SHP77 treated with DMSO at 0.1 percent for 48 hours (cell line): ENCODE results near the gene HERC4.

Experiments
- DNase-seq: peaks from one replicate; lab custom pipeline; 2025; lab: John Stamatoyannopoulos, UW

Gene HERC4, protein sequence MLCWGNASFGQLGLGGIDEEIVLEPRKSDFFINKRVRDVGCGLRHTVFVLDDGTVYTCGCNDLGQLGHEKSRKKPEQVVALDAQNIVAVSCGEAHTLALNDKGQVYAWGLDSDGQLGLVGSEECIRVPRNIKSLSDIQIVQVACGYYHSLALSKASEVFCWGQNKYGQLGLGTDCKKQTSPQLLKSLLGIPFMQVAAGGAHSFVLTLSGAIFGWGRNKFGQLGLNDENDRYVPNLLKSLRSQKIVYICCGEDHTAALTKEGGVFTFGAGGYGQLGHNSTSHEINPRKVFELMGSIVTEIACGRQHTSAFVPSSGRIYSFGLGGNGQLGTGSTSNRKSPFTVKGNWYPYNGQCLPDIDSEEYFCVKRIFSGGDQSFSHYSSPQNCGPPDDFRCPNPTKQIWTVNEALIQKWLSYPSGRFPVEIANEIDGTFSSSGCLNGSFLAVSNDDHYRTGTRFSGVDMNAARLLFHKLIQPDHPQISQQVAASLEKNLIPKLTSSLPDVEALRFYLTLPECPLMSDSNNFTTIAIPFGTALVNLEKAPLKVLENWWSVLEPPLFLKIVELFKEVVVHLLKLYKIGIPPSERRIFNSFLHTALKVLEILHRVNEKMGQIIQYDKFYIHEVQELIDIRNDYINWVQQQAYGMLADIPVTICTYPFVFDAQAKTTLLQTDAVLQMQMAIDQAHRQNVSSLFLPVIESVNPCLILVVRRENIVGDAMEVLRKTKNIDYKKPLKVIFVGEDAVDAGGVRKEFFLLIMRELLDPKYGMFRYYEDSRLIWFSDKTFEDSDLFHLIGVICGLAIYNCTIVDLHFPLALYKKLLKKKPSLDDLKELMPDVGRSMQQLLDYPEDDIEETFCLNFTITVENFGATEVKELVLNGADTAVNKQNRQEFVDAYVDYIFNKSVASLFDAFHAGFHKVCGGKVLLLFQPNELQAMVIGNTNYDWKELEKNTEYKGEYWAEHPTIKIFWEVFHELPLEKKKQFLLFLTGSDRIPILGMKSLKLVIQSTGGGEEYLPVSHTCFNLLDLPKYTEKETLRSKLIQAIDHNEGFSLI

DNA sequence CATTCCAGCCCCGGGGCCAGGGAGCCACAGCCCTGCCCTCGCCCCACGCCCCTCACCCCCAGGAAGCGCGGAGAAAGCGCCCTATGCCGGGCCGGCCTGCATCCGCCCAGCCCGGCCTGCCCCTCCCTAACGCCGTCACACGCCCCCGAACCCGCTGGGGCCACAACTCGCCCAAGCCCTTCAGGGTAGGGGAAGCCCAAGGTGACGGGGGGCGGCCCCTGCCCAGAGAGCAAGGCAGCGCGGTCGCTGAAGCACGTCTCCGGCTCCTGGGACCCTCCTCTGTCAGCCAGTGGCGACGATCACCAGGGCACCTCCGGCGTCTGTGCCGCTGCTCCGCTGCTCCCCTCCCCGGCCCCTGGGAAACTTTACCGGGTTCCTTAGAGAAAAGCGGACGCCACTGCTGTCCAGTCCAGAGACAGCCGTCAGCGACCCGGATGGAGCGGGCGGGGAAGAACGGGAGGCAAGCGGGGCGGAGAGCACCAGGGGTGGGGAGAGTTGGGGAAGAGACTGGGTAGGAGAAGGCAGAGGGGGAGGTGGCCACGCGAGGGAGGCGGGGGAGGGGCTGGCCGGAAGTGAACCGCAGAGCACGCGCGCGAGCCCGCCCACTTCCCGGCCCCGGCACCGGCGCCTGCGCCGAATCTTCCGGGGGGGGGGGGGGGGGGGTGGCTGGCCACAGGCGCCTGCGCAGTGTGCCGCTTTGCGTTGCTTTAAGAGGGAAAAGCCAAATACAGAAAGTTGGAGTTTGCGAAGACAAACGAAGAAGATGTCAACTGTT, at the start of gene HERC4:
TSS of gene HERC4 (minus strand) at position 509 of the 775 bp plus-strand sequence. CDS start 2,175 bp downstream, outside the sequence.
- DNase-seq = no peak

DNA sequence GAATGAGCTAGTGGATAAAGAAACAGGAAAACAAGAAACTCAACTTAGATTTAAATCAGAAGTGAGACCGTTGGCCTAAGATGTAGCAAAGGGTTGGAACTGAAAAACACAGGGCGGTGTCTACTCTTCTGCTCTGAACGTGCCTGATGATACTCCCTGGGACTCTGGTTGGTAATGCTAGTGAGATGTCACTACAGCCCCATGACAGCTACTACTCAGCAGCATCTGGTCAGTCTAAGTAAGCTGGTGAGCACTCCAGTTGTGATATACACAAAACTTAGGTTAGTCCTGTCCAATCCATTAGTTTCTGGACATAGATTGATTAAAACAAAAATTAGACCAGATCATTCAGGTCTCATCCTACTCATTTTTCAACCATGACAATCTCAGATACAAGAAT, 49.6 kb upstream of the HERC4 start:
- DNase-seq = no peak

DNA sequence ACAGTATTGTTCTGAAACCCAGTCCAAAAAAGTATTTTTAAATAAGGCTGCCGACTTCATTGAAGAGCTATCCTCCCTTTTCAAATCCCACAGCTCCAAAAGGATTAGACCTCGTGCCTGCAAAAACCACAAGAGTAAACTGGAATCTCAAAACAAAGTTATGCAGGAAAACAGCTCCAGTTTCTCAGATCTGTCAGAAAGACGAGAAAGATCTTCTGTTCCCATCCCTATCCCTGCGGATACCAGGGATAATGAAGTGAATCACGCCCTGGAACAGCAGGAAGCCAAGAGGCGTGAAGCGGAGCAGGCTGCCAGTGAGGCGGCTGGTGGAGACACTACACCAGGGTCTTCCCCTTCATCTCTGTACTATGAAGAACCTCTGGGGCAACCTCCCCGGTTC, 46.8 kb upstream of the HERC4 start:
- DNase-seq = no peak

DNA sequence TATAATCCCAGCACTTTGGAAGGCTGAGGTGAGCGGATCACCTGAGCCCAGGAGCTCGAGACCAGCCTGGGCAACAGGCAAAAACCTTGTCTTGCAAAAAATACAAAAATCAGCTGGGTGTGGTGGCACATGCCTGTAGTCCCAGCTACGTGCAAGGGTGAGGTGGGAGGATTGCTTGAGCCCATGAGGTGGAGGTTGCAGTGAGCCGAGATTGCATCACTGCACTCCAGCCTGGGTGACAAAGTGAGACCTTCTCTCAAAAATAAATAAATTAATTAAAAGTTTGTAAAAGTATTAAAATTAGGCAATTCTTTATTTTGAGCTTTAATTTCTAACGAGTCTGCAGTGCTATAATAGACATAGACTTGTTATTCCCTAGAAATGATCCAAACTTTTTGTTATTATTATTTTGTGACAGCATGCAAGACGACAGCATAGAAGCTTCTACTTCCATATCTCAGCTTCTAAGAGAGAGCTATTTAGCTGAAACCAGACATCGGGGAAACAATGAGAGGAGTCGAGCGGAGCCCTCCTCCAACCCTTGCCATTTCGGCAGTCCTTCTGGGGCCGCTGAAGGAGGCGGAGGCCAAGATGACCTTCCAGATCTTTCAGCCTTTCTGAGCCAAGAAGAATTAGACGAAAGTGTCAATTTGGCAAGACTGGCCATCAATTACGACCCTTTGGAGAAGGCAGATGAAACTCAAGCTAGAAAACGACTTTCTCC, 46.1 kb upstream of the HERC4 start:
- DNase-seq = no peak

DNA sequence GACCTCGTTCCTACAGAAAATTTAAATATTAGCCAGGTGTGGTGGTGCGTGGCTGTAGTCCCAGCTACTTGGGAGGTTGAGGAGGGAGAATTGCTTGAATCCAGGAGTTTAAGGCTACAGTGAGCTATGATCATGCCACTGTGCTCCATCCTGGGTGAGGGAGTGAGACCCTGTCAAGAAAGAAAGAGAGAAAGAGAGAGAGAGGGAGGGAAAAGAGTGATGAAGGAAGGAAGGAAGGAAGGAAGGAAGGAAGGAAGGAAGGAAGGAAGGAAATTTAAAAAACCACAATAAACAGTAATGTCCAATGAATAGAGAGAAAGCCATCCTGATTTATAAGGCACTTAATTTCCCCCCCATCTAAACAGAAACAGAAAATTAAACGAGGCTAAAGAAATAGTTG, 43.6 kb upstream of the HERC4 start:
- no peak for DNase-seq

DNA sequence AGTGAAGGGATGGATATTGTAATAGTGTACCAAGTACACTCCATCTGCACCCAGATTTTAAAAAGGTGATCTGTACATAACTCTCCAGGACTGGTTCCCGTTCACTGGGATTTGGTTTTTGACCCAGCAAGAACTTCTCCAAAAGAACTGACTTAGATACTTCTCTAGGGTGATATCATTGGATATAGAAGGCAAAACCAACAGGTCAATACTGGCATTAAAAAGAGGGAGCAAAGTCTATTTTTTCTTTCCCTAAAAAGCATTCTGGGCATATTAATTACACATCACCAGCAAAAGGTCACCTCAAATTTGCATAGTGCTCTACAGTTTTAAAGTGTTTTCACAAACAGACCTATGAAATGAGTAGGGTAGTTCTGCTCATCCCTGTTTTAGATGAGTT, 37.8 kb upstream of the HERC4 start:
- no peak for DNase-seq

DNA sequence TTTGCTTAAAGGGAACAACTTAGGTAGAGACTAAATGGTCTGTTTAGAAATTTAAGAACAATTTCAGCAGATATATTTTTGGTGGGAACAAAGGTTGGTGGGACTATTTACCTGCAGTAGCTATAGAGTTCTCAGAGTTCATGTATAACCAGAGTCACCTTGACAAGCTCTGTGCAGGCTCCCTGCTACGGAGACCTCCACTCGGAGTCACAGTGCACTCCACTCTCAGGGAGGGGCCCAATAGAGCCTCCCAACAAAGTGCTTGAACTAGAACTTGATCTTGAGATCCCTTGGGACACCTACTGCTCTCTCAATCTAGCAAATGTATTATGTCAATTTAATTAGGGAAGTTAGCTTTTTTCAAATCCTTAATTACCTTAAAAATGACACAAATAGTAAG, 36.5 kb upstream of the HERC4 start:
- no peak for DNase-seq

DNA sequence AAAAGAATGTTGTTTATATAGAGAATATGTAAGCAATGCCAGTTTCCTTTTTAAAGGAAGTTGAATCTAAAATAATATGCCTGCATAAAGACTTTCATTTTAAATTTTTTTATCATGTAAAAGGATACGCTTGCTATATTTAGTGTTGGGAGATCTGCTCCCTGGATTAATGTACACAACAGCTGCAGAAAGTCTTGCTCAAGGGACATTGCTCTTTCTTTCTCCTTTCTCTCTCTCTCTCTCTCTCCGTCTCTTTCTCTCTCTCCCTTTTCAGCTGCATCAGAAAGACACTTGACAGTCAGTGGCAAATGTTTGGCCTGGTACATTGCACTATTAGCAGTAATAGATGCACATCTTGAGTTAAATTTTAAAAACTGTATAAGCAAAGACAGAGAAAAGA, 34.9 kb upstream of the HERC4 start:
- DNase-seq = no peak

DNA sequence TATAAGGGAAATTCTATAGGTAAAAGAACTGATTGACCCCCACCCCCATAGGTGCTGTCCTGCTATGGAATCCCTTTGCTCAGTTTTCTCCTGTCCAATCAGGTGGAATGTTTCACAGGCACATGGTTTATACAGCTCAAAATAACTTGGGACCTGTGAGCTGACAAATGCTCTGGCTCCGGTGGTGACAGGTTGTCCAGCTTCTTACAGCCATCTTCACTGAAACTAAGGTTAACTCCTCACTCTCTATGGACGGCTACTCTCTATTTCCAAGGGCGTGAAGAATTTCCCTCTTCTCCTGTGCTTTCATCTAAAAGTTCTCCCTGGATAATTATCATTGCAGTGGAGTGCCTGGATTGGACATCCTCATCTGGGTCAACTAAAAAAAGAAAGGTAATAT, 34.2 kb upstream of the HERC4 start, which contains the start of gene MYPN:
TSS of gene MYPN (plus strand) at position 158 of the 400 bp plus-strand sequence. CDS start 11,951 bp downstream, outside the sequence.
- DNase-seq = no peak

DNA sequence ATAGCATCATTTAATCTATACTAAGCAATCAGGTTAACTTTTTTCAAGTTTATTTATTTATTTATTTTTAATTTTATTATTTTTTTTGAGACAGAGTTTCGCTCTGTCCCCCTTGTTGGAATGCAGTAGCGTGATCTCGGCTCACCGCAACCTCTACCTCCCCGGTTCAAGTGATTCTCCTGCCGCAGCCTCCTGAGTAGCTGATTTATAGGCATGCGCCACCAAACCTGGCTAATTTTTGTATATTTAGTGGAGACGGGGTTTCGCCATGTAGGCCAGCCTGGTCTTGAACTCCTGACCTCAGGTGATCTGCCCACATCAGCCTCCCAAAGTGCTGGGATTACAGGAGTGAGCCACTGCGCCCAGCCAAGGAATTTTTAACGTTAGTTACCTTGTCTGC, 33.6 kb upstream of the HERC4 start:
- no peak for DNase-seq

DNA sequence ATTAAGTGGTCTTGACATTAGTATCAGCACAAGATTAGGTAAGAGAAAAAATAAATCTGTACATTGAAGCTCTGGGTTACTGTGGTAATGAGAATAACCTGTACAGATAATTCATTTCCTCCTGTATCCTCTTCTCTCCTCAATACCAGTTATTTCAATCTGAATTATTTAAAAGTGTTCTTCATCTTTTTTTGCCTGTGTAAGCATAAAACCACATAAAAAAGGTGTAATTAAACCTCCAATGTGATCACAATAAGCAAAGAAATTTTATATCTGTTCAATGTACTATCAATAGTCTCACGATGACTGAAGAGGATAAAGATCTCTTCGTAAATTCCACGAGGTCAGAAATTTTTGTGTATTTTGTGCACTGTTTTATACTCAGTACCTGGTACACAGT, 33.0 kb upstream of the HERC4 start:
- no peak for DNase-seq

DNA sequence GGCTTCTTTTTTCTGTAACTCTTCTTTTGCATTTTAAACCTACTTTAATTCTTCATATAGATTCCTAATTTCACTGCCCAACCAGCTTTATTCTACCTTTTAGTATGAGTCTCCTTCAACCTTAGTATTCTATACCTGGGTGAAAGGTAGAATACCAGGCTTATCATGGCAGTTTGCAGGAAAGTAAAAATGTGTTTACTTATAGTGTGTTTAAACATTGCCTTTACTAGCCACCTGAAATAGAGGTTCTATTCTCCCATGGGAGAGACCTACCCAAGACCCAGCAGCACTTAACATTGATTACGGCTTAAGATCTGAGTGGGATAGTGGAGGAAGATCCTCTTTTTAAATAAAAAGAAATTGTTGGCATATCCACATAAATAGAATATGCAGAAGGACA, 32.6 kb upstream of the HERC4 start:
- no peak for DNase-seq

DNA sequence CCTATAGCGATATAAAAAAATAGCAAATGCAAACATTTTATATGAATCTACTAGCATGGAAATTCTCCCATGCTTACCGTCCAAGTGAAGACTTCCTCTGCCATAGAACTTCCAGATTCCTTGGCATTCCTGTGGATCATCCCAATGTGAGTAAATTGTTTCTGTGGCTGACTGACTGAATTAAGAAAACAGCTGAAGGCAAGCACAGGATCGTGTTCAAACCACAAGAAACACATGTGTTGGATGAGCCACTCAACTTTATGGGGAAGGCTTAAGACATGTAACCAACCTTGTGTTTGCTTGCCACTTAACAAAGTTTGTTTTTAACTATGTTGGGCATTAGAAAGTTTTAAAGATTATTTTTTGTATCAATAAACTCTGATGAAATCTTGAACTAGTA, 31.6 kb upstream of the HERC4 start:
- no peak for DNase-seq

DNA sequence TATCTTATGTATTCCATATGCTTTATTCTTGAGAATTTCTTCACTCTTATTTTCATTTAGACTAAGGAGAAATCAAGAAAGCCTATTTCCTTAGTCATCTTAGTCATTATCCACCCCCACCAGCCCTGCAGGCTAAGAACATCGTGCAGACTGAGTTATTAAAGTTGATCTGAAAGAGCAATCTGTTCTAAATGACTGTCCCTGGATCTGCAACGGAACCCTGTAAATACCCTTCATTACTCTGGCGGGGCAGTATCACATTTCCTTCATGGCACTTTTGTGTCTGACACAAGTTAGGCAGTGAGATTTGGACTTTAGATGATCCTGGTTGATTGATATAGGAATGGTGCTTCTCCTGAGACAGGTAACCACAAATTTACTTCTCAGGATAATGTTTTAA, 30.7 kb upstream of the HERC4 start:
- DNase-seq = no peak

DNA sequence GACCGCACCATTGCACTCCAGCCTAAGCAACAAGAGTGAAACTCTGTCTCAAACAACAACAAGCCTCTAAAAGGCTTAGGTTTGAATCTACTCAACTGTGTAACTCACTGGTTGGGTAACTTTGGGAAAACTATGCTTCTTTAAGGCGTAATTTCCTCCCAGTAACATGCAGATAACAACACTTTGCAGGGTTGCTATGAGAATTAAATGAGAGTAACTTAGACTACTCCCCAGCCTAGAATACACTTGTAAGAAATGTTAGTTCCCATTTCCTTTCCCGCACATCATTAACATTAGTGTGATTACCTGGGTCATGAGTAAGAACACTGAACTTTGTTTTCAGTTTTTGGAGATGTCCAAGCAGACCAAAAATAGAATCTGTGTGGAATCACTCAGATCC, 28.8 kb upstream of the HERC4 start:
- DNase-seq = no peak

DNA sequence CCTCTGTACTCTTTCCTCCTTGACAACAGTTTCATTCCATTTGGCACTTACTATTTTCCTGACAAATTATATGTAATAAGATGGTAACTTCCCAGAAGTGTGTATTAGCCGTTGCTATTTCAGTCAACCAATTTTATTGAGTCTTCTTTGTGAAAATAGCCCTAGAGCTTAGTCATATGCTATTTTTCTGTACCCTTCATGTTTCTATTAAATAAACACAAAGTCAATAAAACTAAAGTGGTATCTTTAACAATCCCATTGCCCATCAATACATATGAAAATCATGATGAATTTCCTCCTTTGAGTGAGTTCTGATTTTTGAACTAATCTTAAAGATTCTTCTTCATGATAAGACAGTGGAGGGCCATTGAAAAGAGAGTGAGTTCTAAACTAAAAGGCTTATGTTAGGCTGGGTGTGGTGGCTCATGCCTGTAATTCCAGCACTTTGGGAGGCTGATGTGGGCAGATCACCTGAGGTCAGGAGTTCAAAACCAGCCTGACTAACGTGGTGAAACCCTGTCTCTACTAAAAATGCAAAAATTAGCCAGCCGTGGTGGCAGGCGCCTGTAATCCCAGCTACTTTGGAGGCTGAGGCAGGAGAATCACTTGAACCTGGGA, 28.3 kb upstream of the HERC4 start:
- no peak for DNase-seq

DNA sequence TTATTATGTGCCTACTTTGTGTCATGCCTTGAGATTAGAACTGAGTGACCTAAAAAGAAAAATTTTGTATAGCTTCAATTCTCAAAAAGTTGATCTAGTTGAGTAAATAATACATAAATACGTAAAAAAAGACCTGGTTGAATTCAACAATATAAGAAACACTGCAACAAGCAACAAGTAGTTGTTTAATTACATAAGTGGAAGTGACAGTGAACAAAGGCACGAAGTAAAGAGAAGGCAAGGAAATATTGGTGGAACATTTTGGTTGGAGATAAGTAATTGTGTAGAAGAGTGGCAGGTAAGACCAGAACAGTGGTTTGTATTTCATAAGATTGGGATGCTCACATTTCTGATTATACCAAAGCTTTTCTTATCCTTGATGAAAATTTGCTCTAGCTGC, 26.0 kb upstream of the HERC4 start:
- no peak for DNase-seq

DNA sequence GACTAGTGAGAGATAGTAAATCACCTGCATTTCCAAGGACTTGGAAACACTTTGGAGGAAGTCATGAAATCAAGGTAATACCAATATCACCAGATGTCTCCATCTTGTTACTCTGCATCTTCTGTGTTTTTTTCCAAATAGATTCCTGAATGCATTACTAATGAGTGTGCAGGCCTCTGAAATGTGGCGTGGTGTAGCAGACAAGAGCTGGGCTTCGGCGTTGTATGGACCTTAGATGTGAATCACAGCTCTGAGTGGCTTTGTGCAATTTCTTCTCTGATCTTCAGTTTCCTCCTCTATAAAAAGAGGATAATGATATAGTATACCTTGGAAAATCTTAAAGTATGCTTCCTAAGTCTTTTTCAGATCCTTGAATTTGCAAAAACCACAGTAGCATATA, 24.7 kb upstream of the HERC4 start:
- no peak for DNase-seq

DNA sequence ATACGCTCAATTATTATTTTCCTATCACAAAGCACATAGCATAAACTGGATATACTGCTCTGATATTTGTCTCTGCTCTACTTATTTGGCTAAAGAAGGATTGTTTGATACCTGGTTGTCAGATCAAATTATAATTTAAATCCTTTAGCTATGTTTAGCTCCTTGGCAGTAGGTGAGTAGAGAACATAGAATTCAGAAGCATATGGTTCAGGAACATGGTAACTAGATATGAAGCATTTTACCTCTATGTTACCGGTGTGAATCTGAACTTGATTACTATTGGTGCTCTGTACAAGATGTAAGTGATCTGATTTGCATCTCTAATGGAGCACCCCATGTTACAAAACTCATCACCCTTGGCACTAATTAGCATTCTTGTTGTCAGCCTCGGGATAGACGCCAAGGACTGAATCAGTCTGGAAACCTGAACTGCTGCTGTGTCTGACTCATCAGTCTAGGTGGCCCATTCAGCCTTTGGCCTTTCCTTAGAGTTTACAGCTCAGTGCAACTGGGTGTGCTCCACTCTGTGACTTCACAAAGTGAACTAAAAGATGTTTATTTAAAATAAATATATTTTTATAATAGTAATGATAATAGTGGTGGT, 21.9 kb upstream of the HERC4 start:
- DNase-seq = no peak

DNA sequence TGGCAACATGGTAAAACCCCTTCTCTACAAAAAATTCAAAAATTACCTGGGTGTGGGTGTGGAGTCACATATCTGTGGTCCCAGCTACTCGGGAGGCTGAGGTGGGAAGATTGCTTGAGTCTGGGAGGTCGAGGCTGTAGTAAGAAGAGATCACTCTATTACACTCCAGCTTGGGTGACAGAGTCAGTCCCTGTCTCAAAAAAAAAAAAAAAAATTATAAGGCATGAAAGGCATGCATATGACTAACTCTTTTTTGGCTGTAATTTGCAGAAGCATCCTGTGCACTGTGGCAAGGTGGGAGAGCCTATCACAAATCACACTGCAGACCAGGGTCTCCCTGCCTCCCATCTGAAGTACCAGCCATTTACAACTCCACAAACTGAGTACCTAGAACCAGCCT, 20.1 kb upstream of the HERC4 start:
- no peak for DNase-seq
